A549 (cell line): ENCODE results near the gene IRGQ. TPM values are rescaled to one million over a fixed set of nuclear protein-coding genes. Genes with fewer than 3 reads are reported as not detected.

Experiments used
- ATAC-seq, 2 experiments: fragments of 200-7000 bp in 1 of 2; fragments of >200 bp in 1 of 2; cut with Nextera tagmentation in 1 of 2; cut with Tn5 transposase in 1 of 2; 3 replicates each; pipeline versions ENCODE4 v1.8.0 to v1.9.1; 2018 to 2020; ENCODE audit warnings: mild to moderate bottlenecking in 1 of 2, moderate library complexity in 1 of 2
- CTCF ChIA-PET: fragments of 300-600 bp; sonication (Branson Sonifier 250); formaldehyde crosslinking; extraction: SDS; loops from one replicate; lab custom pipeline; 2021; ENCODE audit warnings: antibody characterized with exemption, inconsistent platforms; lab: Yijun Ruan, JAX
- POLR2A ChIA-PET: fragments of 350-600 bp; formaldehyde crosslinking; extraction: SDS; loops from one replicate; lab custom pipeline; 2021; ENCODE audit warnings: antibody characterized with exemption, inconsistent platforms; lab: Yijun Ruan, JAX
- DNase-seq, 2 experiments: peaks; one replicate each; pipeline versions ENCODE4 v3.0.0 to v3.0.0-alpha.2; 2011 to 2016; ENCODE audit warnings: low read depth in 1 of 2, low spot score in 1 of 2
- FAIRE-seq: peaks from 2 replicates; lab custom pipeline; 2011; peaks lifted over from hg19 to GRCh38; lab: Jason Lieb, UNC
- H3K27ac ChIP-seq, 2 experiments: fragments of >200 bp; sonication (Bioruptor Twin); formaldehyde crosslinking; 3 replicates each; pipeline ENCODE4 v1.5.1; 2016 to 2017
- H3K4me1 ChIP-seq: fragments of >200 bp; sonication (Bioruptor Twin); formaldehyde crosslinking; 3 replicates; pipeline ENCODE4 v1.6.1; 2016
- H3K4me2 ChIP-seq: fragments of >200 bp; sonication (Bioruptor Twin); formaldehyde crosslinking; 3 replicates; pipeline ENCODE4 v1.6.1; 2016
- H3K4me3 ChIP-seq: fragments of >200 bp; sonication (Bioruptor Twin); formaldehyde crosslinking; 3 replicates; pipeline ENCODE4 v1.5.1; 2016
- H3K9me3 ChIP-seq: fragments of >200 bp; sonication (Bioruptor Twin); formaldehyde crosslinking; 3 replicates; pipeline ENCODE4 v1.6.1; 2016
- BHLHE40 ChIP-seq: IDR thresholded peaks from 2 replicates; pipeline ENCODE4 v1.6.1; 2012; ENCODE audit warnings: low read depth, low read length, inconsistent platforms
- CEBPB ChIP-seq, 2 experiments: fragments of >200 bp in 1 of 2; sonication (Bioruptor Twin) in 1 of 2; formaldehyde crosslinking in 1 of 2; IDR thresholded peaks; 2 replicates each; pipeline ENCODE4 v1.6.1; 2012 to 2016
- CHD2 ChIP-seq: fragments of 150-350 bp; IDR thresholded peaks from 2 replicates; pipeline ENCODE4 v1.6.1; 2014; ENCODE audit warnings: low read length; ENCODE audit not compliant: partially characterized antibody
- CHD4 ChIP-seq: fragments of 200-600 bp; sonication (generic); IDR thresholded peaks from 2 replicates; pipeline ENCODE4 v1.6.1; 2016; ENCODE audit warnings: antibody characterized with exemption, mild to moderate bottlenecking, borderline replicate concordance
- EHMT2 ChIP-seq: fragments of 200-600 bp; sonication (generic); IDR thresholded peaks from 2 replicates; pipeline ENCODE4 v1.6.1; 2016; ENCODE audit warnings: antibody characterized with exemption, low read depth, mild to moderate bottlenecking, moderate library complexity
- EP300 ChIP-seq, 2 experiments: fragments of >200 bp; sonication (Bioruptor Twin); formaldehyde crosslinking; IDR thresholded peaks; 2 replicates in 1 of 2; 3 replicates in 1 of 2; pipeline ENCODE4 v1.6.1; 2016 to 2017
- FOSB ChIP-seq: fragments of 250-450 bp; sonication (Bioruptor Pico); IDR thresholded peaks from 2 replicates; pipeline ENCODE4 v1.5.0; 2020; ENCODE audit warnings: mild to moderate bottlenecking, moderate library complexity
- HDAC2 ChIP-seq: fragments of 200-600 bp; sonication (generic); IDR thresholded peaks from 2 replicates; pipeline ENCODE4 v1.6.1; 2016
- HES2 ChIP-seq: fragments of >200 bp; sonication (Bioruptor Twin); formaldehyde crosslinking; IDR thresholded peaks from 2 replicates; pipeline ENCODE4 v1.6.1; 2016
- HOXB5 ChIP-seq: fragments of 250-450 bp; sonication (Bioruptor Pico); IDR thresholded peaks from 2 replicates; pipeline ENCODE4 v1.5.0; 2020; ENCODE audit warnings: mild to moderate bottlenecking, moderate library complexity
- KDM1A ChIP-seq: fragments of 200-600 bp; sonication (generic); IDR thresholded peaks from 2 replicates; pipeline ENCODE4 v1.6.1; 2016; ENCODE audit warnings: low read depth, mild to moderate bottlenecking
- MYC ChIP-seq: IDR thresholded peaks from 2 replicates; pipeline ENCODE4 v1.6.1; 2012; ENCODE audit warnings: mild to moderate bottlenecking, inconsistent platforms, low read length, improper control_type of control experiment, borderline replicate concordance
- NPAS2 ChIP-seq: fragments of 250-450 bp; sonication (Bioruptor Pico); IDR thresholded peaks from 2 replicates; pipeline ENCODE4 v1.8.0; 2022; ENCODE audit warnings: mild to moderate bottlenecking, moderate library complexity, borderline replicate concordance
- NR3C1 ChIP-seq: fragments of >200 bp; sonication (Bioruptor Twin); formaldehyde crosslinking; IDR thresholded peaks from 3 replicates; pipeline ENCODE4 v1.6.1; 2017
- PHF8 ChIP-seq: fragments of 200-600 bp; sonication (generic); IDR thresholded peaks from 2 replicates; pipeline ENCODE4 v1.6.1; 2016; ENCODE audit warnings: low read depth, mild to moderate bottlenecking, antibody characterized with exemption, moderate library complexity, borderline replicate concordance
- POLR2AphosphoS2 ChIP-seq: conservative IDR thresholded peaks from 2 replicates; pipeline ENCODE4 v1.6.1; 2012; ENCODE audit warnings: low read length, improper control_type of control experiment, inconsistent platforms
- SMC3 ChIP-seq: fragments of >200 bp; sonication (Bioruptor Twin); formaldehyde crosslinking; IDR thresholded peaks from 3 replicates; pipeline ENCODE4 v1.6.1; 2018; ENCODE audit warnings: inconsistent platforms
- TFCP2L1 ChIP-seq: fragments of 250-450 bp; sonication (Bioruptor Pico); IDR thresholded peaks from 2 replicates; pipeline ENCODE4 v1.5.0; 2021; ENCODE audit warnings: mild to moderate bottlenecking
- TP53 ChIP-seq: fragments of 250-450 bp; sonication (Bioruptor Pico); IDR thresholded peaks from 2 replicates; pipeline ENCODE4 v1.5.0; 2021; ENCODE audit warnings: mild to moderate bottlenecking, moderate library complexity
- ZNF302 ChIP-seq: fragments of 250-450 bp; sonication (Bioruptor Pico); IDR thresholded peaks from 2 replicates; pipeline ENCODE4 v1.9.0; 2021; ENCODE audit warnings: inconsistent platforms, mild to moderate bottlenecking, moderate library complexity
- ZSCAN20 ChIP-seq: fragments of 250-450 bp; sonication (Bioruptor Pico); IDR thresholded peaks from 2 replicates; pipeline ENCODE4 v1.8.0; 2022; ENCODE audit warnings: mild to moderate bottlenecking, moderate library complexity
- WGBS: methylation state at CpG from one replicate; pipeline ENCODE4 v1.1.6; 2017; ENCODE audit errors: missing lambda C conversion rate; 5-methylcytosine and 5-hydroxymethylcytosine counted together
- polyA plus RNA-seq, 4 experiments: library from polyadenylated mRNA; depleted of rRNA in 3 of 4; stranded (reverse); fragments of >200 nt; fragmentation: RNase III in 1 of 4; extraction: RNeasy Plus Mini Kit Qiagen cat#74134 plus additional on column Dnase treatment in 1 of 4; gene quantifications; 2 replicates in 3 of 4; 3 replicates in 1 of 4; pipeline ENCODE4 v1.2.3, GENCODE V29; 2011 to 2017
- TF ChIP-seq, protein P1 (sequence below): fragments of 200-600 bp; sonication (generic); IDR thresholded peaks from 2 replicates; pipeline ENCODE4 v1.6.1; 2016; ENCODE audit warnings: antibody characterized with exemption, mild to moderate bottlenecking, moderate library complexity
- TF ChIP-seq, protein P2 (sequence below): fragments of 250-450 bp; sonication (Bioruptor Pico); IDR thresholded peaks from 2 replicates; pipeline ENCODE4 v1.5.0; 2021; ENCODE audit warnings: mild to moderate bottlenecking, moderate library complexity, borderline replicate concordance
- TF ChIP-seq, protein P3 (sequence below): IDR thresholded peaks from 2 replicates; pipeline ENCODE4 v1.6.1; 2012
- TF ChIP-seq, protein P4 (sequence below): fragments of 450-650 bp; IDR thresholded peaks from 2 replicates; pipeline ENCODE4 v1.6.1; 2014; ENCODE audit warnings: antibody characterized with exemption

Gene IRGQ
- polyA plus RNA-seq, 2 of the 4 experiments (the other 2 are of a cell fraction) = 6.5 to 10.0 TPM

DNA sequence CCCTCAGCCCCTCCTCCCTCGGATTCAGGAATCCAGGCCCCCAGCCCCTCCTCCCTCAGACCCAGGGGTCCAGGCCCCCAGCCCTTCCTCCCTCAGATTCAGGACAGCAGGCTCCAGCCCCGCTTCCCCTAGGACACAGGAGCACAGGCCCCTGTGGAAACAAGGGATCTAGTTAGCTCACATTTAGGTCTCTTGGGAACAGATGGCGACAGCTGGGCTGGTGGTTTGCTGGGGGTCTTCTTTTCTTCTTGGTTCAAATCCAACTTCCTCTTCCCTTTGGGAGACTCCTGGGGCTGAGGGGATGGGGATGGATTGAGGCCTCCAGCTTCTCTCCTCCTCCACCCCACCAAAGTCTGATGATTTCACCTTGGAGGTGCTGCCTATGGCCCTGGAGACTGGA, 43.3 kb downstream of the IRGQ start:
- WGBS = 94% methylated on average over 2 of the region's 3 CpGs
- CTCF ChIA-PET = interaction anchor here (1.8 to 8.9 kb wide), 3 partner anchors 8 to 42 kb away, joined by 5 to 167 read pairs (median 44); partner anchors contain the start of genes IRGQ, ZNF575 and ZNF576

DNA sequence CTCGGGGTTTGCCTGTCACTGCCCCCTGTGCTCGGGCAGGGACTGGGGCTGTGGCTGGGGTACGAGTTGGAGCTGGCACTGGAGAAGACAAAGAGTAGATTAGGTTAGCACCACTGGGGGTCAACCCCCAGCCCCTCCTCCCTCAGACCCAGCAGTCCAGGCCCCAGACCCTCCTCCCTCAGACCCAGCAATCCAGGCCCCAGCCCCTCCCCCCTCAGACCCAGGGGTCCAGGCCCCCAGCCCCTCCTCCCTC, 43.8 kb downstream of the IRGQ start:
- H3K4me2 ChIP-seq = no peak overlapping the region
- TF ChIP-seq CEBPB (IDR thresholded peaks at IDR 0.05) (no peak), SMC3 (no peak), EP300 (IDR thresholded peaks at IDR 0.05) (no peak), CHD4 (no peak), TFCP2L1 (CRISPR knock-in tag) (no peak), BHLHE40 (no peak), NR3C1 (no peak), MYC (no peak)
- TF ChIP-seq, protein P1, sequence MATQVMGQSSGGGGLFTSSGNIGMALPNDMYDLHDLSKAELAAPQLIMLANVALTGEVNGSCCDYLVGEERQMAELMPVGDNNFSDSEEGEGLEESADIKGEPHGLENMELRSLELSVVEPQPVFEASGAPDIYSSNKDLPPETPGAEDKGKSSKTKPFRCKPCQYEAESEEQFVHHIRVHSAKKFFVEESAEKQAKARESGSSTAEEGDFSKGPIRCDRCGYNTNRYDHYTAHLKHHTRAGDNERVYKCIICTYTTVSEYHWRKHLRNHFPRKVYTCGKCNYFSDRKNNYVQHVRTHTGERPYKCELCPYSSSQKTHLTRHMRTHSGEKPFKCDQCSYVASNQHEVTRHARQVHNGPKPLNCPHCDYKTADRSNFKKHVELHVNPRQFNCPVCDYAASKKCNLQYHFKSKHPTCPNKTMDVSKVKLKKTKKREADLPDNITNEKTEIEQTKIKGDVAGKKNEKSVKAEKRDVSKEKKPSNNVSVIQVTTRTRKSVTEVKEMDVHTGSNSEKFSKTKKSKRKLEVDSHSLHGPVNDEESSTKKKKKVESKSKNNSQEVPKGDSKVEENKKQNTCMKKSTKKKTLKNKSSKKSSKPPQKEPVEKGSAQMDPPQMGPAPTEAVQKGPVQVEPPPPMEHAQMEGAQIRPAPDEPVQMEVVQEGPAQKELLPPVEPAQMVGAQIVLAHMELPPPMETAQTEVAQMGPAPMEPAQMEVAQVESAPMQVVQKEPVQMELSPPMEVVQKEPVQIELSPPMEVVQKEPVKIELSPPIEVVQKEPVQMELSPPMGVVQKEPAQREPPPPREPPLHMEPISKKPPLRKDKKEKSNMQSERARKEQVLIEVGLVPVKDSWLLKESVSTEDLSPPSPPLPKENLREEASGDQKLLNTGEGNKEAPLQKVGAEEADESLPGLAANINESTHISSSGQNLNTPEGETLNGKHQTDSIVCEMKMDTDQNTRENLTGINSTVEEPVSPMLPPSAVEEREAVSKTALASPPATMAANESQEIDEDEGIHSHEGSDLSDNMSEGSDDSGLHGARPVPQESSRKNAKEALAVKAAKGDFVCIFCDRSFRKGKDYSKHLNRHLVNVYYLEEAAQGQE = no peak
- TF ChIP-seq, protein P2, sequence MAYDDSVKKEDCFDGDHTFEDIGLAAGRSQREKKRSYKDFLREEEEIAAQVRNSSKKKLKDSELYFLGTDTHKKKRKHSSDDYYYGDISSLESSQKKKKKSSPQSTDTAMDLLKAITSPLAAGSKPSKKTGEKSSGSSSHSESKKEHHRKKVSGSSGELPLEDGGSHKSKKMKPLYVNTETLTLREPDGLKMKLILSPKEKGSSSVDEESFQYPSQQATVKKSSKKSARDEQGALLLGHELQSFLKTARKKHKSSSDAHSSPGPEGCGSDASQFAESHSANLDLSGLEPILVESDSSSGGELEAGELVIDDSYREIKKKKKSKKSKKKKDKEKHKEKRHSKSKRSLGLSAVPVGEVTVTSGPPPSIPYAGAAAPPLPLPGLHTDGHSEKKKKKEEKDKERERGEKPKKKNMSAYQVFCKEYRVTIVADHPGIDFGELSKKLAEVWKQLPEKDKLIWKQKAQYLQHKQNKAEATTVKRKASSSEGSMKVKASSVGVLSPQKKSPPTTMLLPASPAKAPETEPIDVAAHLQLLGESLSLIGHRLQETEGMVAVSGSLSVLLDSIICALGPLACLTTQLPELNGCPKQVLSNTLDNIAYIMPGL (CRISPR knock-in tag) = no peak
- TF ChIP-seq, protein P3, sequence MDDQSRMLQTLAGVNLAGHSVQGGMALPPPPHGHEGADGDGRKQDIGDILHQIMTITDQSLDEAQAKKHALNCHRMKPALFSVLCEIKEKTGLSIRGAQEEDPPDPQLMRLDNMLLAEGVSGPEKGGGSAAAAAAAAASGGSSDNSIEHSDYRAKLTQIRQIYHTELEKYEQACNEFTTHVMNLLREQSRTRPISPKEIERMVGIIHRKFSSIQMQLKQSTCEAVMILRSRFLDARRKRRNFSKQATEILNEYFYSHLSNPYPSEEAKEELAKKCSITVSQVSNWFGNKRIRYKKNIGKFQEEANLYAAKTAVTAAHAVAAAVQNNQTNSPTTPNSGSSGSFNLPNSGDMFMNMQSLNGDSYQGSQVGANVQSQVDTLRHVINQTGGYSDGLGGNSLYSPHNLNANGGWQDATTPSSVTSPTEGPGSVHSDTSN = no peak
- no peak overlapping the region for H3K4me3 ChIP-seq
- H3K9me3 ChIP-seq = no peaks in the 10 kb centered on the region
- no peak overlapping the region for H3K27ac ChIP-seq
- H3K4me1 ChIP-seq = no peaks in the 10 kb centered on the region
- ChIA-PET POLR2A (no interaction called here), CTCF (interaction anchor here (0.5 to 8.9 kb wide), 3 partner anchors 9 to 120 kb away, joined by 3 to 167 read pairs (median 5); partner anchors contain the start of gene ZNF575)
- no peak for ATAC-seq
- no peak for DNase-seq
- 97% methylated on average over 3 of the region's 3 CpGs for WGBS
- FAIRE-seq = no peak

More for the DNA sequence above, 43.3 kb downstream of the IRGQ start:
- H3K4me1 ChIP-seq = no peaks in the 10 kb centered on the region
- no peak overlapping the region for H3K4me3 ChIP-seq
- DNase-seq (no peak), ATAC-seq (no peak), FAIRE-seq (no peak)
- H3K4me2 ChIP-seq = no peak overlapping the region
- no peaks in the 10 kb centered on the region for H3K9me3 ChIP-seq
- POLR2A ChIA-PET = no interaction called here
- no peak overlapping the region for H3K27ac ChIP-seq
- no peak for TF ChIP-seq MYC
- TF ChIP-seq FOSB = no peak
- no peak for TF ChIP-seq CHD2
- TF ChIP-seq, protein P1 = no peak
- TF ChIP-seq HES2 = no peak
- no peak for TF ChIP-seq PHF8
- TF ChIP-seq, protein P4, sequence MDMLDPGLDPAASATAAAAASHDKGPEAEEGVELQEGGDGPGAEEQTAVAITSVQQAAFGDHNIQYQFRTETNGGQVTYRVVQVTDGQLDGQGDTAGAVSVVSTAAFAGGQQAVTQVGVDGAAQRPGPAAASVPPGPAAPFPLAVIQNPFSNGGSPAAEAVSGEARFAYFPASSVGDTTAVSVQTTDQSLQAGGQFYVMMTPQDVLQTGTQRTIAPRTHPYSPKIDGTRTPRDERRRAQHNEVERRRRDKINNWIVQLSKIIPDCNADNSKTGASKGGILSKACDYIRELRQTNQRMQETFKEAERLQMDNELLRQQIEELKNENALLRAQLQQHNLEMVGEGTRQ = no peak
- no peak for TF ChIP-seq ZNF302
- no peak for TF ChIP-seq NR3C1
- TF ChIP-seq ZSCAN20 (CRISPR knock-in tag) = no peak
- TF ChIP-seq HDAC2 = no peak
- TF ChIP-seq HOXB5 (CRISPR knock-in tag) = no peak
- TF ChIP-seq NPAS2 = no peak
- TF ChIP-seq POLR2AphosphoS2 = no peak
- TF ChIP-seq EHMT2 = no peak
- TF ChIP-seq KDM1A = no peak
- no peak for TF ChIP-seq TP53 (CRISPR knock-in tag)
